HG03571 (cell line): ENCODE results near the gene ANKDD1B.

Experiments
- ATAC-seq: cut with Tn5 transposase; IDR thresholded peaks from one replicate; pipeline ENCODE4 v1.9.1; 2021; ENCODE audit not compliant: unreplicated experiment

The ANKDD1B gene

DNA sequence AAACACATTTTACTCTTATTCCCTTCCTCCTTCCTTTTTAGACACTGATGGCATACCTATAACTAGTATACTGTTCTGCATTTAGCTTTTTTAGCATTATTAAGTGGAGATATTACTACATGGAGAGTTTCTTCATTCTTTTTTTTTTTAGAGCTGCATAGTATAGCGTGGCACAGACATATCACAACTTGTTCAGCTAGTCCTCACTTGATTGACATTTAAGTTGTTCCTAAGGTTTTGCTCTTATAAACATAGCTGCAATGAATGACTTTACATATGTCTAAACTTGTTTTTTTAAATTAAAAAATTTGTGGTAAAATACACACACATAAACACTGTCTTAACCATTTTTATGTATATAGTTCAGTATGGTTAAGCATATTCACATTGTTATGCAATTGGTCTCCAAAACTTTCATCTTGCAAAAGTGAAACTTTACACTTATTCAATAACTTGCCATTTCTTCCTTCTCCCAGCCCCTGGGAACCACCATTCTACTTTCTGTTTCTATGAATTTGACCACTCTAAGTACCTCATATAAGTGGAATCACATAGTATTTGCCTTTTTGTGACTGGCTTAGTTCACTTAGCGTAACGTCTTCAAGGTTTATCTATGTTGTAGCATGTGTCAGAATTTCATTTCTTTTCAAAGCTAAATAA is 48.7 kb downstream of the ANKDD1B start:
- ATAC-seq, result no peak

DNA sequence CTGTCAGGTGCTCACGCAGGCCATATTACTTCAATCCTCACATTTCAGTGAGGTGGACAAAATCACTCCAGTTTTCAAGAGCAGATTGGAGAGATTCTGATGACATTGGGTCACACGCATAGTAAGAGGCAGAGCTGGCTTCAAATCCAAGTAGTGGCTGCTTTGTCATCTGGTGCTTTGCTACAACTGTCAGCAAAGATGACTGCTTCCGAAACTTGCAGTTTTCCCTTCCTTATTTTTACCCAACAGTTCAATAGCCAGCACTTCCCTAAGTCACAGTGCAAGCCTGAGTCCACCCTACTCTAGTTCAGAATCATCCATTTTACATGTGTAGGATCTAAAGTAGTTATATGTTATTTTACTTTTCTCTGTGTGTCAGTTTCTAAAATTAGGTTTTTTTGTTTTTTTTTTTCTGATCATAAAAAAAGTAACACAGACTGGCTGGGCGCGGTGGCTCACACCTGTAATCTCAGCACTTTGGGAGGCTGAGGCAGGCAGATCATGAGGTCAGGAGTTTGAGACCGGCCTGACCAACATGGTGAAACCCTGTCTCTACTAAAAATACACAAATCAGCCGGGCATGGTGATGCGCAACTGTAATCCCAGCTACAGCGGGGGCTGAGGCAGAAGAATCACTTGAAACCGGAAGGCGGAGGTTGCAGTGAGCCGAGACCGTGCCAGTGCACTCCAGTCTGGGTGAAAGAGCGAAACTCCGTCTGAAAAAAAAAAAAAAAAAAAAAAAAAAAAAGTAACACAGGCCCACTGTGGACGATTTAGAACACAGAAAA is 49.6 kb downstream of the ANKDD1B start:
- ATAC-seq, result no peak

DNA sequence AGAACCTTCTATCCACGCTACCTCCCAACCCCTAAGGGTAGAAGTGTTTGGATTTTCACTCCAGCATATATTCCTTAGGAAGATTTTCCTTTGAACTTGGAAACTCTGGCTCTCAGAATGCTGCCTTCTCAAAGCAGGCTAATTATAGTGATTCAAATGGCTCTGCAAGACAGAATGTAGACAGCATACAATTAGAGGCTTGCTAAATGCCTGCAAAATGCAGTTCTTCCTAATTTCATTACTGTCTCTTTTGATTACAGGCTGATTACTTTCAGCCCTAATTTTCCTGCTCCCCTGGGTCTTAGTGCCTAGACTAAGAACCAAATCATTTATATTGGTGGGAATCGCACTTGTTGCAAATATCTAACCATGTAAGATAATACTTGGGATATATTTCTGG is 50.8 kb downstream of the ANKDD1B start:
- ATAC-seq, result no peak

DNA sequence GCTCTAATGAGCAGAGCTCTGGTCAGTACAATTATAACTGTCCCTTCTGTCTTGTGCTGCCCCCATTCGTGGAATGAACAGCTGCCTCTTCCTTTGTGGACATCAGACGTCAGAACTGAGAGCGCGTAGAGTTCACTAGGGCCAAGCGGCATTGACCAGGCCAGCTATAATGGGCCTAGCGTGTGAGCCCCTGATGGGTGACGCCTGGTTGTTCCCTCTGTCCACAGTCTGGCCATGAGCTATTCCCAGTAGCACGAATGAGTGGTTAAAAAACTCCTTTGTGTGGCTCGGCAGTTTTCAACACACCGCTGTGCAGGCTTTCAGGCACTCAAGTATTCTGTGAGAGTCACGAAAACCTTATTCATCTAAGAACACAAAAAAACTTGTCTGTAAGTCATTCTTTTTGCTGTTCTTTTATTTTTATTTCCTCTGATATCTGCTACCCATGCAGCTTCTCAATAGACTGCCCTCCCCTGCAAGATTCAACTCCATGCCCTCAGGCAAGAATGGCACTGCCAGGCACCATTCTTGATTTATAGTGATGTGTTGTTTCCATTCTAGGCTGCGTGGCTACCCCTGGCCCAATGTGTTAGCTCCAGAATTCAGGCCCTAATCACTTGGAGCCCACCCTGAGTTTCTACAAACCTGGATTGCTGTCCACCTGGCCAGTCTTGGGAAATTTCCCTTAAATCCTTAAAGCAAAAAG is 52.5 kb downstream of the ANKDD1B start:
- ATAC-seq, result no peak

DNA sequence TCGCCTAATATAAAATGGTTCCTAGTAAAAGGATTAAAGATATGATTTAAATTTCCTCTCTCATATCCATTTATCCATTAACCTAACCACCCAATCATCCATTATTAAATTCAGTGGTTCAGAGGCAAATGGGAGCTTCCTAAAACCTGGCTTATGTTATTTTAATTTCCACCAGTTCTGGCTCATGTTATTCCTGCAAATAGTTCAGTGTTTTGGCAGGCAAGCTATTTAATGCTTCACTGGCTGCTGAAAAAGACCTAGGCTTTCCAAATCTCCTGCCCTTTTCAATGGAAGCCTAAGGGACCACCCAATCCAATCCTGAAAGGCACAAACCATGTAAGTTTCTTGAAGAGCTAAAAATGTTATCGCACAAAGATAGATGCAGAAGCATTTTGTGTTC is 53.7 kb downstream of the ANKDD1B start:
- no peak for ATAC-seq

DNA sequence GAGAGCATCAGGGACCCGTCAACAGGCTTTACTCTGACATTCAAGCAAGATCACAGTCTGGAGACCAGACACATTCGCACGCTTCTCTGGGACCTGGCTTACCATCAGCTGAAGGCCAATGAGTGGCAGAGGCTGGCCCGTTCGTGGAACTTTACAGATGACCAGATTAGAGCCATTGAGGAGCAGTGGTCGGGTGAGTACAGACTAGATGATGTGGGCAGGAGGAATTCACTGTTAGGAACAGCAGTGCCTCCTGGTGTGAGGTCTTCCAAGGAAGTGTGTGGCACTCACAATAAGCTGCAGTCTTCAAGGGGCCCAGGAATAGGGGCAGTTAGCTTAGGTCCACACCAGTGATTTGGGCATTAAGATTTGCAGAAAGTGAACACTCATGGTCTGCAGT is 55.5 kb downstream of the ANKDD1B start:
- ATAC-seq, result no peak

DNA sequence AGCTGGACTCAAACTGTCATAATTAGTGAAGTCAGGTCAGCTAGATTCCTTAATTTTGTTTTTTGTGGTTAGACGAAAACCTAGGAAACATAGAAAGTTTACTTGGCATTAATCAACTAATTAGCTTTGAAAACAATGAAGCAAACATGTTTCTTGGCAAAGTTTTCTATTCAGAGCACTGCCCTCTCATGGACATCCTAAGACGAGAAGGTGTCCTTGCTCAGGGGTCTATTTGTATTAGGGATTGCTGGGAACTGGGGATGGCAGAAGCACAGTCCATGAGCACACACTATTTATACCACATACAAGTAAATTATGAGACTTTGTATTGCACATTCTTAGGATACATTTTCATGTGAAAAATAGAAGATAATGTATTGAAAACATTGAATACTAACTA is 56.3 kb downstream of the ANKDD1B start:
- ATAC-seq, result no peak

DNA sequence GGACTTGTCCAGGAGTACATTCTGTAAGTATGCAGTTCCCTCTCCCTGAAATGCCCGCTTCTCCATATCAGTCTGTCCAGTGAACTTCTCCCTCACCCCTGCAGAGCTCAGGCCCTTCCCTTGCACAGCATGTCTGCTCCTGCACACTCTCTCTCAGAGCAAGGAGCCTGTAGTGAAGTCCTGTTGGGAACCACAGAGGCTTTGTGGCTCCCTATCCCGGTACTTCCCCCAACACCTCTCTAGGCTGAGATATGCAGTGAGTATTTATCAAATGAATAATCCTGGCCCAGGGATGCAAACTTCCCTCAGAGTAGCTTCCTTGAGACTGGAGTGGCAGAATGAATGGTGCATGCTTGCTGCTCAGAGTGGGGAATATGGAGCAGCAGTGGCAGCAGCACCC is 57.2 kb downstream of the ANKDD1B start:
- no peak for ATAC-seq

DNA sequence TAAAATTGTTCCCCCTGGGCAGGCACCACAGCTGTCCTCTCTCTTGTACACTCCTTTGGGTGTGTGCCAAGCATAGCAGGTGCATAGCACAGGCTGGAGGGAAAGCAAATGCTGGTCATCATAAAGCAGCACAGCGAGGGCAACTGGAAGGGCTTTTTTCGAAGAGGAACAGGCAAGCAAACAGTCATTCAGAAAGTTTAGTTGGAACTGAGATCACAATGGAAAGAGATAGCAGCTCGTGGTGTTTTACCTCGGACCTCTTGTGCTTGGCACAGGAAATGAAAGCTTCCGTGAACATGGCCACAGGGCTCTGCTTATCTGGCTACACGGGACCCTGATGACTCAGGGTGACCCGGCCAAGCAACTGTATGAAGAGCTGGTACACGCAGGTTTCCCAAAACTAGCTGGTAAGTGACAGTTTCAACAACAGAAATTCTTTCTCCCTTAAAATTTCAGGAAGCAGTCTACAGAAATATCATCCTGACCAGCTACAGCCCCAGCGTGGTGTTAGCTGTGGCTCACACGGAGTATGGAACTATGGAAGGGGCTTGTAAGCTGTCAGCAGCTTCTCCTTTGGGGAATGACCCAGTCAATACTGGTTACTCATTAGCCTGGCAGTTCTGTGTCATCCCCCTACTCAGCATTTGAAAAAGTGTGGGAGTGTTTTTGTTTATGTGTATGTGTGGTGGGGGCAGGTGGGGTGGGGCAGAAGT is 57.9 kb downstream of the ANKDD1B start:
- ATAC-seq, result peak; percentile 91

DNA sequence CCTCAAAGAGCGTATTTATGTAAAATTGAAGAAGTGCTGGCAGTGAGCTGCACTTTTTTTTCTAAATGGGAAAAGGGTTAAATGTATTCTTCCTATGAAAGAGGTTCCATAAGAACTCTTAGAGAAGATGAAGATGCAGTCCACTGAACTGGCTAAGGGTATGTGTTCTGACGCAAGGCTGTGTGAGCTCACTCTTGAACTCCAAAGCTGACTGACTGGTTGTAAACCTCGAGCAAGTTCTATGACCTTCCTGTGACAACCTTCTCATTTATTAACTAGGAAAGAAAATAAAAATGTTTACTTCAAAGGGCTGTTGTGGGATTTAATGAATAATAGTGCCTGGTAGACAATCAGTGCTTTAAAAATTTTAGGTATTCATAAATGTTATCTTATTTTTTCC is 59.3 kb downstream of the ANKDD1B start:
- ATAC-seq, result no peak

DNA sequence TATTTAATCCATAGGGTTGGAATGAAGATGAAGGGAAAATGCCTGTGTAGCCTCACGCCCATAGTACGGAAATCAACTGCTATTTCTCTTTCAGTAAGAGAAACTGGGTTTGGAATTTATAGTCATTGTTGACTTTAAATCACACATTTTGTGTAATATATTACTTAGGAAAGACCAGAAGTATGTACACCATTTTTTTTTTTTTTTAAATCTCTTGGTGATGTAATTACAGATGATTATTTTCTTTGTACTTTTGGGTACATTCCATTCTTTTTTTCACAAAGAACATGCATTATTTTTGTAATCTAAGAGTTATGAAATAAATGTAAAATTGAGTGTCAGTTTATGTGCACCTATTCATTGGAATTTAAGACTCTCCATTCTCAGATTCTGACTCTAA is 60.3 kb downstream of the ANKDD1B start:
- no peak for ATAC-seq

DNA sequence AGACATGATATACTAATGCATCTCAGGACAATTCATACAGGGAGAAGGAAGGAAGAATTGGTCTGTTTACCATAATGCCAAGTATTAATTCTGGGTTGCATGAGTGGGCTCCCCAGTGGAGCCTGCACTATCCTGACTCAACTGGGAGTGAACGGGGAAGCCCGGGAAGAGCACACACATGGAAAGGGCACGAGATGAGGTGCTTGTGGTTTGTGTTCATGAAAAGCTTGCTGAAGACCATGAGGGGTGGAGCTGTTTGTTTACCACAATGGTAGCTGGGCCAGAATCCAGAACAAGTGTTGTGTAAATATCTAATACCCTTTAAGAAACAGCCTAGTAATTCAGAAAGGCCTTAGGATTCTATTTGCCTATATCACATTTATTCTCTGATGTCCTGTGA is 61.4 kb downstream of the ANKDD1B start:
- no peak for ATAC-seq

DNA sequence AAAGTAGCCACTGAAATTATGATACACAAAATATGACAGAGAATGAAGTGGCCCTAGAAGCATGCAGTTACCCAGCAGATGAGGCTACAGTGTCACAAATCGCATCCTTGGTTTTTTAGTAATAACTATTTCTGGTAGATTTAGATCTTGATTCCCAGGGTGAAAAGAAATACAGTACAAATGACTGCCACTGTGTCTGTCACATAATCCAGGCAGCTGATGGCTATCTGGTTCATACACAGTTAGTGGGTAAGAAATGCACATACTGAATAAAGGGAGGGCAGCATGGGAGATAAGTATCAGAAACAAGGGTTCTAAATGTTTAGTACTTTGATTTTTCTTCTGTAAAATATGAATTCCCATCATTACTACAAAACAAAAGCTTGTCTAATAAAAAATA is 64.5 kb downstream of the ANKDD1B start:
- ATAC-seq, result no peak

DNA sequence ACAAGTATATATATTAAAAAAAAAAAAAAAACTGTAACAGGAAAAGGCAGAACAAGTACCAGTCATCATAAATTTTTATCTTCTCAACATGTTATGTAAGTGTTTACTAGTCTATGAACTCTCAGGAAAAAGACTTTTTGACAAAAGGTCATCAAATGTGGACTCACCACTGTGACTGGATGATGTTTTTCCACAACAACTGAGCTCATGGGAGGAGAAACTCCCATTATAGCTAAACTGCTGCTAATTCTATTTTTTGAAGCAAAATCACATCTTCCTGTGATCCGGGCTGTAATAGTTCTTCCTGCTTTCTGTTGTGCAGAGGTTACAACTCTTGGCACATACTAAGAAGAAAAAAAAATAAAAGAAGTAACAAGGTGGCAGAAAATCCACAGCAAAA is 66.4 kb downstream of the ANKDD1B start:
- ATAC-seq, result no peak

DNA sequence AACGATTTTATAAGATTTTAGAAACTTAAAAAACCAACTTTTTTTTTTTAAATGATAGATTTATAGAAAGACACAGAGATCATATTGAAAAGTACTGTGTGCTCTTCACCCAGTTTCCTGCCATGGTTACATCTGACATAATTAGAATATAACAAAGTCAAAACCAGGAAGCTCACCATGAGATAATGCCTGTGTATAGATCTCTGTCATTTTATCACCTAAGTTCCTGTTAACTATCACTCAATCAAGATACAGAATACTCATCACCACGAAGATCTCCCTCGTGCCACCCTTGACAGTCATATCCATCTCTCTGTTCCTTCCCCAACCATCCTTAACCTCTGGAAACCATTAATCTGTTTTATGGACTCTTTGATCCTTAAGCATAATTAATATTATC is 66.9 kb downstream of the ANKDD1B start:
- no peak for ATAC-seq

DNA sequence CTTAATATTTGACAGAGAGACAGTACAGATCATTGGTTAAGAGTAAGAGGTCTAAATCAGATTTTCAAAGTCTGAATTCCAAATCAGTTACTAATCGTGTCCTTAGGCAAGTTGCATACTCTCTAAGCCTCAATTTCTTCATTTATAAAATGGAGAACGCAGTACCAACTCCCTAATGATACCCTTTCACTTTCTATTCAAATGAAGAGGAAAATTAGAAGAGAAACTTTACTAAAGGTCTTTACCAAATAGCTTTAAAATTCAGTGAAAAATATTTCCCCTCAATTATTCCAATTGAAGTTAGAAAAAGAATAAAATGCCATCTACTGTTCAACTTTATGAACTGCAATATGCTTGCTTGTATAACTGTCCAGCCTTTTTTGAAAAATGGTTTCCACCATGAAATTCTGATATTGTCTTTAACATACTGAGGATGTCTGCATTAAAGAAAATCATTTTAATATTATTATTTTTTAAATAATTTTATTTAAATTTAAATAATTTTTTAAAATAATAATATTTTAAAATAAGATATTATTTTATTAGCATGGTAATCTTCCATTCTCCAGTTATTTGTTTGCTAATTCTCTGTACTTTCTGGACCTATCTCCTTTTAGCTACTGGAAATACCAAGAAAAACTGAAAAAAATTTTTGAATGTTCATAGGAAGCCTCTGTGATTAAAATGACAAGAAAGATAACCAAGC is 70.0 kb downstream of the ANKDD1B start:
- ATAC-seq, result no peak

DNA sequence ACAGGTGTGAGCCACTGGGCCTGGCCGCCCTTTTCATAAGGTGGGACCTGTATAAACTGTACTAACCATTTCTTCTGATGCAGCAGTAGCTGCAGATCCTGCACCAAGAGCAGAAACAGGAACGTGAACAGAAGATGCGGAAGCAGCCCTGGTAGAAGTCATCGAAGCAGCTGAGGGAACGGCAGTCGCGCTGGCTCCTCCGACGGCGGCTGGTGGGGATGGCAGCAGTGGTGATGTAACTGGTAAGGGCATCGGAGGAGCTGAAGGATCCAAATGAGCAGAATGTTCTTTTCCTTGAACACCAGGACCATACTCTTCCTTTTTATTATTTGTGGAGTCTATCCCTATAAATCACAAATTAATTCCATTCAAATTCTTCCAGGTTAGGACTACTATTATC is 73.9 kb downstream of the ANKDD1B start:
- no peak for ATAC-seq

DNA sequence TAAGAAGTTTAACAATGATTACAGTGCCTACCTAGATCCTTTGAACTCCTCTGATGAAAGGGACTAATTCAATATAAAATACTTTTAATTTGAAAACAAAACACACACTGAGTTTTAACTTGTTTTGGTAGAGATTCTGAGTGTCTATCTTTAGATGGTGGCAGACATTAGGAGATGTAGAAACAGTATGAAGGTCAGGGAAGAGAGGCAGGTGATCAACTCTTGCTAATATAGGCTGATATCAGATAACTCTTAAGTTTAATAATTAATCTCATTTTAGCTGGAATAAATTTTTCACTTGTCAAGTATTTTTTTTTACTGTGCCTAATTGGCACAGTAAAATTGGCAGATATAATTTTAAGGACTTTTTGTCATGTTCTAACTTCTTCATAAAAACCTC is 75.2 kb downstream of the ANKDD1B start:
- ATAC-seq, result no peak

DNA sequence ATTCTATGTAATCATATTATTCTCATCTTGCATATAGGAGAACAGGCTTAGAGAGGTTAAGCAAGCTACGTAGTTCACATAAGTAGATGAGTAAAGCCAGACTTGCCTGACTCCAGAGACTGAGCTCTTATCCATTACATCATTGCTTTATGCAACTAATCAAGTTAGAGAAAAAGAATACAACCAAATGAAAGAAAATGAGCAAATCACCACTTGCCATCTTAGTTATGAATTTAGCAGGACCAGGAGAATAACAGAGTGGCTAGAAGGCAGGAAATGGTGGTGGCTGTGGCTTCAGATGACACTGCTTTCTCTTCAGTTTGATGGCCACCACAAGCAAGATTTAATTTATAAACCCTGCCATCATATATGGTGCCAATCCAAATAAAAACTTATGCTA is 79.4 kb downstream of the ANKDD1B start:
- no peak for ATAC-seq

DNA sequence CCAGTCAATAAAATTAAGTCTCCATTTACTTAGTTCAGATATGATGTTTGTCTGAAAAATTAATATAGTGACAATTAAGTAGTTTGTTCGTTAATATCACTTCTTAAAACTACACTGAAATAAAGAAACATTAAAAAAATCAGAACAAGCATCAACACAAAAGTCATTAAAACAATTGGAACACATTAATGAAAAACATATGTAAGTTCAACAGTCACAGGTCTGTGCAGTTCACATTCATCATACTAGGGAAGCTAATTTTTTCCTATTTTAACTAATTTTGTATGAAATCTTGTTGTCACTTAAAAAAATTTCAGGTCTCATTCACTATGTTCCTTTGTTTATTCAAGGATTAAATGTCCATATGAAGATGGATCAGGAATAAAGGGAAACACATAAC is 83.5 kb downstream of the ANKDD1B start:
- ATAC-seq, result no peak
